Measurements from ENCODE around the gene IL15RA.

DNA sequence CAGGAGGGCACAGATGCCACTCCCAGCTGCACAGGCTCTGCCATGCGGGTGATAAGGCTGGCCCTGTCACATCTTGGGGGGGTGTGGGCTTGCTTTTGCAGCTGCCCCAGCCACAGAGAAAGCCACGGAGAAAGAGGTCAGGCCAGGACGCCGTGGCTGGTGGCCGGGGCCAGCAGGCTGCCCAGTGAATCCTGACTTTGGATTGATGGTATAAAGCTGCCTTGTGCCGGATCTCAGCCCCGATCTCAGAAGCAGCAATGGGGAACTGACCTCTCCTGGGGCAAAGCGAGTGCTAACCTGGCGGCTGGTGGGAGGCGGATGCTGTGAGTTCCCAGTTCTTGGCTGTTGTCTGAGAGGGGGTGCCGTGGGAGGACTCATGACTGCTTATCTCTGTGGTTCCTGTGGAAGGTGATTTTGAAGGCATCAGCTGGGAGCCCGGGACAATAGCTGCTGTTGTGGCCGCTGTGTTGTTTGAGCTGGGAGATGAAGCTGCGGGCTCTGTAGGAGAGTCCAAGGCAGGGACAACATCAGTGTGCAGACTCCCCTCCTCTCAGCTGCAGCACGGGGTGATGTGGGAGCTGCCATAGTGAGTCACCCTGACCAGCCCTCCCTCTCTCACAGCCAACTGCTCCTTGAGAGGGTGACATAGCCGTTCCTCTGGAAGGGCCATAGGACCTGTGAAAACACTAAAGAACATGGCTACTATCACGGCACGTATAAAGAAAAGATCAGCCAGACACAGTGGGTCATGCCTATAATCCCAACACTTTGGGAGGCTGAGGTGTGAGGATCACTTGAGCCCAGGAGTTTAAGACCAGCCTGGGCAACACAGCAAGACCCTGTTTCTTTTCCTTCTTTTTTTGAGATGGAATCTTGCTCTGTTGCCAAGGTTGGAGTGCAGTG lies 17.0 kb downstream of the IL15RA start:
- no peak for TF ChIP-seq POLR2A (IDR thresholded peaks at IDR 0.05)
- TF ChIP-seq, protein P1, sequence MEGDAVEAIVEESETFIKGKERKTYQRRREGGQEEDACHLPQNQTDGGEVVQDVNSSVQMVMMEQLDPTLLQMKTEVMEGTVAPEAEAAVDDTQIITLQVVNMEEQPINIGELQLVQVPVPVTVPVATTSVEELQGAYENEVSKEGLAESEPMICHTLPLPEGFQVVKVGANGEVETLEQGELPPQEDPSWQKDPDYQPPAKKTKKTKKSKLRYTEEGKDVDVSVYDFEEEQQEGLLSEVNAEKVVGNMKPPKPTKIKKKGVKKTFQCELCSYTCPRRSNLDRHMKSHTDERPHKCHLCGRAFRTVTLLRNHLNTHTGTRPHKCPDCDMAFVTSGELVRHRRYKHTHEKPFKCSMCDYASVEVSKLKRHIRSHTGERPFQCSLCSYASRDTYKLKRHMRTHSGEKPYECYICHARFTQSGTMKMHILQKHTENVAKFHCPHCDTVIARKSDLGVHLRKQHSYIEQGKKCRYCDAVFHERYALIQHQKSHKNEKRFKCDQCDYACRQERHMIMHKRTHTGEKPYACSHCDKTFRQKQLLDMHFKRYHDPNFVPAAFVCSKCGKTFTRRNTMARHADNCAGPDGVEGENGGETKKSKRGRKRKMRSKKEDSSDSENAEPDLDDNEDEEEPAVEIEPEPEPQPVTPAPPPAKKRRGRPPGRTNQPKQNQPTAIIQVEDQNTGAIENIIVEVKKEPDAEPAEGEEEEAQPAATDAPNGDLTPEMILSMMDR (IDR thresholded peaks at IDR 0.05) = no peak
